Dendritic cell treated with granulocyte-macrophage colony-stimulating factor and Interleukin-4, amounts not matched to agents 40 ng/mL and 50 ng/mL, for 4 days (primary cell): ENCODE measurements around the gene ADGRB3.
"Not testable (repeated sequence)": the region's sequence is repeated elsewhere in the genome, so short reads cannot be mapped to it uniquely, and the experiment has no call there.

Source experiments
- H3K27ac Mint-ChIP-seq: one replicate; pipeline ENCODE4 v1.8.0; 2022; ENCODE audit warnings: mild to moderate bottlenecking, mixed read lengths
- H3K27me3 Mint-ChIP-seq: one replicate; pipeline ENCODE4 v1.8.0; 2022; ENCODE audit warnings: mild to moderate bottlenecking, mixed read lengths
- H3K36me3 Mint-ChIP-seq: one replicate; pipeline ENCODE4 v1.8.0; 2022; ENCODE audit warnings: low read depth, mixed read lengths
- H3K4me1 Mint-ChIP-seq: one replicate; pipeline ENCODE4 v1.8.0; 2022; ENCODE audit warnings: low read depth, mixed read lengths
- H3K4me3 Mint-ChIP-seq: one replicate; pipeline ENCODE4 v1.8.0; 2022; ENCODE audit warnings: mild to moderate bottlenecking, moderate library complexity, mixed read lengths
- H3K9me3 Mint-ChIP-seq: one replicate; pipeline ENCODE4 v1.8.0; 2022; ENCODE audit warnings: mixed read lengths
- intact Hi-C: fragments of 100-400 bp; cut with micrococcal nuclease; formaldehyde crosslinking; loops from one replicate; pipeline ENCODE4 v1.15.0; 2022

Gene ADGRB3

GRCh38 chr6:68951270-68951669 is 316.2 kb downstream of the ADGRB3 start:
- Mint-ChIP-seq H3K27ac (no peak overlapping the region), H3K36me3 (no peaks in the 10 kb centered on the region), H3K27me3 (no peaks in the 10 kb centered on the region), H3K4me3 (no peak overlapping the region), H3K4me1 (no peaks in the 10 kb centered on the region), H3K9me3 (no peaks in the 10 kb centered on the region)
- intact Hi-C loops = no loop called here

- intact Hi-C loops = no loop called here
- no peak overlapping the region for H3K4me3 Mint-ChIP-seq
- no peaks in the 10 kb centered on the region for H3K9me3 Mint-ChIP-seq
- H3K4me1 Mint-ChIP-seq = peaks cover 8% of the 10 kb centered on the region
- H3K36me3 Mint-ChIP-seq = no peaks in the 10 kb centered on the region
- H3K27me3 Mint-ChIP-seq = no peaks in the 10 kb centered on the region
- no peak overlapping the region for H3K27ac Mint-ChIP-seq
Measured at GRCh38 chr6:68958327-68958726, 323.2 kb downstream of the ADGRB3 start.

- Mint-ChIP-seq H3K36me3 (no peaks in the 10 kb centered on the region), H3K27me3 (peaks cover 9% of the 10 kb centered on the region), H3K27ac (no peak overlapping the region), H3K4me3 (no peak overlapping the region), H3K4me1 (peaks cover 13% of the 10 kb centered on the region), H3K9me3 (no peaks in the 10 kb centered on the region)
- intact Hi-C loops = loop anchor here (5.0 kb wide), 1 partner anchor 335 kb away; no protein-coding TSS in a partner anchor
Measured at GRCh38 chr6:68967549-68968300, 332.6 kb downstream of the ADGRB3 start.

DNA sequence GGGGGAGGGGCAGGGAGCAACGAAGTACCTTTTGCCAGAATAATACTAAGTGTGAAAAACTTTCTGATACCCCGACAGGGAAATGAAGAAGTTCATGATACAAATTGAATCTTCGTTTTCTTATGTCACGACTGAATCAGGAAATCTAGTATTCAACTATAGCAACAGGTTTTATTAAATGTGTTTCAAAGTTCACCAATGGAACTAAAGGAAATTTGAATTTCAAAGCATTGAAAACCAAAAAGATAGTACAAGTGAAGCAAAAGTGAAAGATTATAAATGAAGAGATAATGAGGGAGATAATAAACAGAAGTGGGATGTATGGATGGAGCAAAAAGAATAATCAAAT is 333.2 kb downstream of the ADGRB3 start:
- Mint-ChIP-seq H3K9me3 (no peaks in the 10 kb centered on the region), H3K27ac (no peak overlapping the region), H3K4me1 (peaks cover 8% of the 10 kb centered on the region), H3K4me3 (no peak overlapping the region), H3K27me3 (peaks cover 9% of the 10 kb centered on the region), H3K36me3 (no peaks in the 10 kb centered on the region)
- intact Hi-C loops = loop anchor here (5.0 kb wide), 1 partner anchor 336 kb away; no protein-coding TSS in a partner anchor

DNA sequence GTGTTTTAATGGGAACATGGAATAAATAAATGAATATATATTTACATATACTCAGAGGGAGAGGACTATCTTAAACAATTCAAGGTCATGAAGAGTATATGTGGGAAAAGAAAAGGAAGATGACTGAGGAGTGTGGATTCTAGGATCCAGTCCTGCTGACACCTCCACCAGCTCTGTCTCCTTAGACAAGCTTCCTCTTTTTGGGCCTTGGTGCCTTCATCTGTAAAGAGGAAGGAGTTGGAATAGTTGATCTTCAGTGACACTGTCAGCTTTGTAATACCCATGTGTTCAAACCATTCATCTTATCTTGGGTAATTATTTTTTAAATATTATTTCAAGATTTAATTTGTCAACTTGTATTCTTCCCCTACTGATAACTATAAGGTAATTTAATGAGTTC is 338.0 kb downstream of the ADGRB3 start:
- Mint-ChIP-seq H3K27me3 (no peaks in the 10 kb centered on the region), H3K4me3 (no peak overlapping the region), H3K27ac (no peak overlapping the region), H3K4me1 (no peaks in the 10 kb centered on the region), H3K36me3 (no peaks in the 10 kb centered on the region), H3K9me3 (no peaks in the 10 kb centered on the region)
- intact Hi-C loops = no loop called here

DNA sequence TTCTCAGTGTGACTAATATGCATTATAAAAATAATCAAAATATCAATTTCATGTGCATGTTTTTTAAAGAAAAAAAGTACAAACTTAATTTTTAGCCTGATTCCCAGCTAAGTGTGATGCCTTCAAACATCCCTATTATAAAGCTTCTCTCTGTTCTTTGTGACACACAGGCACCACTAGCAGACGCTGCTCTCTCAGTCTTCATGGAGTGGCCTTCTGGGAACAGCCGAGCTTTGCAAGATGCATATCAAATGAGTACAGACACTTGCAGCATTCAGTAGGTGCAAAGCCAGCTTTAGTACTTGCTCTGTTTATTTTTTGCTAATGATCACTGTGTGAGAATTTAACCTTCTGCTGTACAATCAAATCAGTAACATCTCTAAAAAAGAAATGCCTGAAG is 340.0 kb downstream of the ADGRB3 start:
- no peak overlapping the region for H3K27ac Mint-ChIP-seq
- H3K4me1 Mint-ChIP-seq = no peaks in the 10 kb centered on the region
- H3K9me3 Mint-ChIP-seq = no peaks in the 10 kb centered on the region
- no peaks in the 10 kb centered on the region for H3K27me3 Mint-ChIP-seq
- intact Hi-C loops = no loop called here
- H3K4me3 Mint-ChIP-seq = no peak overlapping the region
- no peaks in the 10 kb centered on the region for H3K36me3 Mint-ChIP-seq

- Mint-ChIP-seq H3K9me3 (no peaks in the 10 kb centered on the region), H3K4me3 (no peak overlapping the region), H3K4me1 (no peaks in the 10 kb centered on the region), H3K36me3 (no peaks in the 10 kb centered on the region), H3K27ac (no peak overlapping the region), H3K27me3 (no peaks in the 10 kb centered on the region)
- intact Hi-C loops = no loop called here
Measured at GRCh38 chr6:68975816-68976215, 340.7 kb downstream of the ADGRB3 start.

- H3K4me1 Mint-ChIP-seq = no peaks in the 10 kb centered on the region
- intact Hi-C loops = no loop called here
- H3K4me3 Mint-ChIP-seq = no peak overlapping the region
- H3K9me3 Mint-ChIP-seq = no peaks in the 10 kb centered on the region
- no peaks in the 10 kb centered on the region for H3K27me3 Mint-ChIP-seq
- no peaks in the 10 kb centered on the region for H3K36me3 Mint-ChIP-seq
- H3K27ac Mint-ChIP-seq = no peak overlapping the region
Measured at GRCh38 chr6:68976260-68976659, 341.2 kb downstream of the ADGRB3 start.

GRCh38 chr6:68978411-68978810 is 343.3 kb downstream of the ADGRB3 start:
- Mint-ChIP-seq H3K36me3 (no peaks in the 10 kb centered on the region), H3K27ac (no peak overlapping the region), H3K4me1 (no peaks in the 10 kb centered on the region), H3K9me3 (no peaks in the 10 kb centered on the region), H3K4me3 (no peak overlapping the region), H3K27me3 (no peaks in the 10 kb centered on the region)
- intact Hi-C loops = no loop called here

DNA sequence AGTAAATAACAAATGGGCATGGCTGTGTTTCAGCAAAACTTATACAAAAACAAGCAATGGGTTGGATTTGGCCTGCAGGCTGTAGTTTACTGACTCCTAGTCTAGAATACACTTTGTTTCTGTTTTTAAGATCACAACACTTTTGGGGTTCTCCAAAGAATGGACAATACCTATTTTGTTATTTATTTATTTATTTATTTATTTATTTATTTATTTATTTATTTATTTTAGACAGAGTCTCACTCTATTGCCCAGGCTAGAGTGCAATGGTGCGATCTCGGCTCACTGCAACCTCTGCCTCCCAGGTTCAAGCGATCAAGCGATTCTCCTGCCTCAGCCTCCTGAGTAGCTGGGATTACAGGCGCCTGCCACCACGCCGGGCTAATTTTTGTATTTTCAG is 346.6 kb downstream of the ADGRB3 start:
- H3K36me3 Mint-ChIP-seq = not testable (repeated sequence)

GRCh38 chr6:68988698-68989097 is 353.6 kb downstream of the ADGRB3 start:
- Mint-ChIP-seq H3K4me3 (no peak overlapping the region), H3K9me3 (no peaks in the 10 kb centered on the region), H3K27ac (no peak overlapping the region), H3K27me3 (no peaks in the 10 kb centered on the region), H3K36me3 (no peaks in the 10 kb centered on the region), H3K4me1 (no peaks in the 10 kb centered on the region)
- intact Hi-C loops = no loop called here

More for the DNA sequence above, 346.6 kb downstream of the ADGRB3 start:
- H3K27ac Mint-ChIP-seq, intact Hi-C loops, H3K4me3 Mint-ChIP-seq, H3K27me3 Mint-ChIP-seq, H3K4me1 Mint-ChIP-seq, H3K9me3 Mint-ChIP-seq: not testable (repeated sequence)

GRCh38 chr6:68990317-68990716 is 355.2 kb downstream of the ADGRB3 start:
- H3K27ac Mint-ChIP-seq = no peak overlapping the region
- no peaks in the 10 kb centered on the region for H3K27me3 Mint-ChIP-seq
- intact Hi-C loops = no loop called here
- no peaks in the 10 kb centered on the region for H3K4me1 Mint-ChIP-seq
- H3K36me3 Mint-ChIP-seq = no peaks in the 10 kb centered on the region
- no peak overlapping the region for H3K4me3 Mint-ChIP-seq
- H3K9me3 Mint-ChIP-seq = no peaks in the 10 kb centered on the region

DNA sequence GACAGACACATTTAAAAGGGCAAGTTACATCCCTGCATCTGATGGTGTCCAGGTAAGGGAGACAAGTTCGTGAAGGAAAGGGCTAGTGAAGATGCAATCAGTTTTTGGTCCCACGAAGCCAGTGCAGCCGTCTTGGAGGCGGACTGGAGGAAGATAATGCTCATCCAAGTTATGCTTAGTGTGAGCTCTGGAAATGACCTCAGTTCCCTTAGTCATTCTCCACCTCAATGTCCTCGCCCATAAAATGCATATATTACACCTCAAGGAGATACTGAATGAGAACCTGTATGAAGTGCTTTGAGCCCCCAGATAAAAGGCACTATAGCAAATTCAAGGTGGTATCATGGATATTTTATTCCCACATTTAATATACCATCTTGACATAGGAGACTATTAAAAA is 358.8 kb downstream of the ADGRB3 start:
- Mint-ChIP-seq H3K36me3 (no peaks in the 10 kb centered on the region), H3K27ac (no peak overlapping the region), H3K4me3 (no peak overlapping the region), H3K27me3 (no peaks in the 10 kb centered on the region), H3K9me3 (no peaks in the 10 kb centered on the region), H3K4me1 (no peaks in the 10 kb centered on the region)
- intact Hi-C loops = no loop called here

DNA sequence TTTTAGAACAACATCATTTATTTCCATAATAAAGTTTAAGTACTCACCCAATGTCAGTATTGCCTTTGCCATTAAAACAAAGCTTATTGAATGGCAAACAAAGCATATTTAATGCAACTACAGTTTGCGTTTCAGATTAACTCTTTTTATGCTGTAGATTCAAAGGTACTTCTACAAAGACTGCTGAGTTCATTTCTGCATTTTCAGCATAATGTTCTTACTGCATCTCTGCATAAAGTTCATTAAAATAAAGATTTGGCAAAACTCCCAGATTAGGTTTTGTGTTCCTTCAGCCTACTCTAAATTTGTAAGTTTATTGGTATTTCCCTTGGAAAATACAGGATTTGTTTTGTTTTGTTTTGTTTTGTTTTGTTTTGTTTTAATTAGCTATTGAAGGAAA is 359.4 kb downstream of the ADGRB3 start:
- no peaks in the 10 kb centered on the region for H3K9me3 Mint-ChIP-seq
- no peak overlapping the region for H3K27ac Mint-ChIP-seq
- no peaks in the 10 kb centered on the region for H3K4me1 Mint-ChIP-seq
- H3K27me3 Mint-ChIP-seq = no peaks in the 10 kb centered on the region
- no peak overlapping the region for H3K4me3 Mint-ChIP-seq
- intact Hi-C loops = no loop called here
- H3K36me3 Mint-ChIP-seq = no peaks in the 10 kb centered on the region

GRCh38 chr6:69005199-69005598 is 370.1 kb downstream of the ADGRB3 start:
- Mint-ChIP-seq H3K27me3 (no peaks in the 10 kb centered on the region), H3K9me3 (no peaks in the 10 kb centered on the region), H3K4me3 (no peak overlapping the region), H3K4me1 (no peaks in the 10 kb centered on the region), H3K36me3 (no peaks in the 10 kb centered on the region), H3K27ac (no peak overlapping the region)
- intact Hi-C loops = no loop called here
